GM12865 (cell line): ENCODE data around the gene MYO1F.
"Not testable (repeated sequence)": the region's sequence is repeated elsewhere in the genome, so short reads cannot be mapped to it uniquely, and the experiment has no call there.

Experiments used
- DNase-seq: peaks from one replicate; pipeline ENCODE4 v3.0.0; 2010; ENCODE audit warnings: low read depth
- H3K4me3 ChIP-seq: 2 replicates; pipeline ENCODE4 v1.5.1; 2011; ENCODE audit warnings: mild to moderate bottlenecking, low read depth, low read length, control low read depth
- TF ChIP-seq, protein P1 (sequence below): IDR thresholded peaks from 2 replicates; pipeline ENCODE4 v1.5.1; 2011; ENCODE audit warnings: low read length, control low read depth, low read depth, inconsistent platforms; ENCODE audit not compliant: insufficient read depth; ENCODE audit errors: missing control alignments

MYO1F gene

DNA sequence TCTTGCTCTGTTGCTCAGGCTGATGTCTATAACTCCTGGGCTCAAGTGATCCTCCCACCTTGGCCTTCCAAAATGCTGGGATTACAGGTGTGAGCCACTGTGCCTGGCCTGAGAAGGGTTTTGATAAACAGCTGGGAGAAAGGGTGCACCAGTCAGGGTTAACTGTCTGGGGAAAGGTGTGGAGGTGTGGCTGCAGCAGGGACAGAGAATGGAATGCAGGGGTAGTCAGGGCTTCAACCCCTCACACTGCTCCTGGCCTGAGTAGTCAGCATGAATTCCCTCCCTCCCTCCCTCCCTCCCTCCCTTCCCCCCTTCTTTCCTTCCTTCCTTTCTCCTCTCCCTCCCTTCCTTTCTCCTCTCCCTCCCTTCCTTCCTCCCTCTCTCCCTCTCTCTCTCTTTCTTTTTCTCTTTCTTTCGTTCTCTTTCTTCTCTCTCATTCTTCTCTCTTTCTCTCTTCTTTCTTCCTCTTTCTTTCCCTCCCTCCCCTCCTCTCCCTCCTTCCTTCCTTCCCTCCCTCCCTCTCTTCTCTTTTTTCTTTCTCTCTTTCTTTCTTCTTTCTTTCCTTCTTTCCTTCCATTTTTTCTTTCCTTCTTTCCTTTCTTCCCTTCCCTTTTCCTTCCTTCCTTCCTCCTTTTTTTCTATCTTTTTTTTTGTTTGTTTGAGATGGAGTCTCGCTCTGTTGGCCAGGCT is 16.0 kb downstream of the MYO1F start:
- no peak overlapping the region for H3K4me3 ChIP-seq
- TF ChIP-seq, protein P1, sequence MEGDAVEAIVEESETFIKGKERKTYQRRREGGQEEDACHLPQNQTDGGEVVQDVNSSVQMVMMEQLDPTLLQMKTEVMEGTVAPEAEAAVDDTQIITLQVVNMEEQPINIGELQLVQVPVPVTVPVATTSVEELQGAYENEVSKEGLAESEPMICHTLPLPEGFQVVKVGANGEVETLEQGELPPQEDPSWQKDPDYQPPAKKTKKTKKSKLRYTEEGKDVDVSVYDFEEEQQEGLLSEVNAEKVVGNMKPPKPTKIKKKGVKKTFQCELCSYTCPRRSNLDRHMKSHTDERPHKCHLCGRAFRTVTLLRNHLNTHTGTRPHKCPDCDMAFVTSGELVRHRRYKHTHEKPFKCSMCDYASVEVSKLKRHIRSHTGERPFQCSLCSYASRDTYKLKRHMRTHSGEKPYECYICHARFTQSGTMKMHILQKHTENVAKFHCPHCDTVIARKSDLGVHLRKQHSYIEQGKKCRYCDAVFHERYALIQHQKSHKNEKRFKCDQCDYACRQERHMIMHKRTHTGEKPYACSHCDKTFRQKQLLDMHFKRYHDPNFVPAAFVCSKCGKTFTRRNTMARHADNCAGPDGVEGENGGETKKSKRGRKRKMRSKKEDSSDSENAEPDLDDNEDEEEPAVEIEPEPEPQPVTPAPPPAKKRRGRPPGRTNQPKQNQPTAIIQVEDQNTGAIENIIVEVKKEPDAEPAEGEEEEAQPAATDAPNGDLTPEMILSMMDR, result no peak
- no peak for DNase-seq

DNA sequence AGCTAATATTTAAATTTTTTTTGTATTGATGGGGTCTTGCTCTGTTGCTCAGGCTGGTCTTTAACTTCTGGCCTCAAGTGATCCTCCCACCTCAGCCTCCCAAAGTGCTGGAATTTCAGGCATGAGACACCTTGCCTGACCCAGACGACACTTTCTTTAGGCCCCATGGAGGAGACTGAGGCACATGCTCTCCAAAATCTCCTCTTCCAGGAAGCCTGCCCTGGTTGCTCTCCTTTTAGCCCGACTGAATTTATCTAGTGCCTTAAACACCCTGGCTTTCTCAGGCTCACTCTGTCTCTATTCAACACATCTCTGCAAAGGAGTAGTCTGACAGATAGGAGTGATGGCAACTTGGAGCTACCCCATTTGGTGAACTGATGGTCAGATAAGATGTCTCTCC is 18.9 kb downstream of the MYO1F start:
- H3K4me3 ChIP-seq, result no peak overlapping the region
- TF ChIP-seq, protein P1, result no peak
- no peak for DNase-seq

GRCh38 chr19:8557642-8558238 is 19.5 kb downstream of the MYO1F start:
- TF ChIP-seq, protein P1, result no peak
- DNase-seq, result no peak

GRCh38 chr19:8553729-8554128 is 23.5 kb downstream of the MYO1F start:
- not testable (repeated sequence) for DNase-seq, H3K4me3 ChIP-seq

More at GRCh38 chr19:8557642-8558238, 19.5 kb downstream of the MYO1F start:
- H3K4me3 ChIP-seq, result no peak overlapping the region

DNA sequence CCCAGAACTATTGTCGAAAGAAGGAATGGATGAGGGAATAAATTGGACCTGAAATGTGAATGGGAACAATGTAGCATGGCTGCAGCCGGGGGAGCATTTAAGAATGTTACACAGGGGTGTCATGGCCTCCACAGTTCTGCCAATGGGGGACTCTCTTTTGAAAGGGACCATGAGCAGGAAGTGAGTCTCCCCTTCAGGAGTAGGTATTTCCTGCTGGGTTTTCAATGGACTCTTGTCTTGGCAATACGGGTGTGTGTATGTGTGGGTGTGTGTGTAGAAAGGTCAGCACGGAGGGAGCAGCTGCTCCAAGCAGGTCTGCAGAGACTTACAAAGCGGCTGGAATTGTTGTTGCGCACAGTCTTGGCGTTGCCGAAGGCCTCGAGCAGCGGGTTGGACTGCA is 24.4 kb downstream of the MYO1F start:
- DNase-seq, result peak; percentile 37
- no peak overlapping the region for H3K4me3 ChIP-seq
- TF ChIP-seq, protein P1, result no peak

DNA sequence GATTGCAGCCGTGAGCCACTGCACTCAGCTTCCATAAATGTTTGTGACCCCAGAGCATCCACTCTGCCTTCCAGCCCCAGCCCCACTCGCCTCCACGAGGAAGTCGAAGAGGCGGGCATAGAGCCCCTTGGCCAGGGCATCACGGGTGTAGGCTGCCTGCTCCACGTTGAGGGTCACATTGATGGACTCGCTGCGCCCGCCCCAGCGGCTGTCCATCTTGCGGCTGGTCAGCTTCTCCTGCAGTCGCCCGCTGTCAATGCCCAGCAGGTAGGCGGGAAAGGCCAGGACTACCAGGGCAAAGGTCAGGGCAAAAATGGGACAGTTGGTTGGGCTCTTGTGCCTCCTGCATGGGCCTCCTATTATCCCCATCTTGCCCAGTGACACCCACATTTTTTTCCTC is 27.2 kb downstream of the MYO1F start:
- DNase-seq, result no peak
- H3K4me3 ChIP-seq, result no peak overlapping the region
- TF ChIP-seq, protein P1, result no peak

- TF ChIP-seq, protein P1, result no peak
- H3K4me3 ChIP-seq, result no peak overlapping the region
- DNase-seq, result no peak
These were observed 31.5 kb downstream of the MYO1F start for GRCh38 chr19:8545743-8546142.
